Measurements from ENCODE around the gene ZNF474.
"Not testable (repeated sequence)": the region's sequence is repeated elsewhere in the genome, so short reads cannot be mapped to it uniquely, and the experiment has no call there.

Gene ZNF474

GRCh38 chr5:122129306-122129705, at the start of gene ZNF474:
Gene ZNF474, plus strand, starts transcription at chr5:122129546. Its CDS starts 22,445 bp downstream, at chr5:122151991.
- no peak for FAIRE-seq

GRCh38 chr5:122081541-122081940, 47.8 kb upstream of the ZNF474 start:
- FAIRE-seq: no peak

GRCh38 chr5:122083535-122083934, 45.8 kb upstream of the ZNF474 start:
- no peak for FAIRE-seq

GRCh38 chr5:122085041-122085440, 44.3 kb upstream of the ZNF474 start:
- no peak for FAIRE-seq

GRCh38 chr5:122089096-122090013, 40.0 kb upstream of the ZNF474 start:
- no peak for FAIRE-seq

- no peak for FAIRE-seq
Measured at GRCh38 chr5:122091936-122092600, 37.3 kb upstream of the ZNF474 start.

- no peak for FAIRE-seq
Measured at GRCh38 chr5:122093415-122094180, 35.7 kb upstream of the ZNF474 start.

- not testable (repeated sequence) for FAIRE-seq
Measured at GRCh38 chr5:122094251-122094650, 35.1 kb upstream of the ZNF474 start.

- FAIRE-seq: no peak
Measured at GRCh38 chr5:122095158-122095557, 34.2 kb upstream of the ZNF474 start.

- no peak for FAIRE-seq
Measured at GRCh38 chr5:122097391-122097790, 32.0 kb upstream of the ZNF474 start.

- no peak for FAIRE-seq
Measured at GRCh38 chr5:122099060-122099790, 30.1 kb upstream of the ZNF474 start.

GRCh38 chr5:122101636-122102285, 27.6 kb upstream of the ZNF474 start:
- no peak for FAIRE-seq

GRCh38 chr5:122102825-122103224, 26.5 kb upstream of the ZNF474 start:
- no peak for FAIRE-seq

GRCh38 chr5:122105909-122106308, 23.4 kb upstream of the ZNF474 start:
- no peak for FAIRE-seq

- no peak for FAIRE-seq
Measured at GRCh38 chr5:122107016-122107415, 22.3 kb upstream of the ZNF474 start.

GRCh38 chr5:122110987-122111386, 18.4 kb upstream of the ZNF474 start:
- no peak for FAIRE-seq

- FAIRE-seq: no peak
Measured at GRCh38 chr5:122111460-122111859, 17.9 kb upstream of the ZNF474 start.

- no peak for FAIRE-seq
Measured at GRCh38 chr5:122112063-122112462, 17.3 kb upstream of the ZNF474 start.

GRCh38 chr5:122112733-122113558, 16.4 kb upstream of the ZNF474 start:
- no peak for FAIRE-seq

GRCh38 chr5:122114501-122114900, 14.8 kb upstream of the ZNF474 start:
- no peak for FAIRE-seq

GRCh38 chr5:122118356-122118948, 10.9 kb upstream of the ZNF474 start:
- no peak for FAIRE-seq
